GM19395 (cell line): ENCODE measurements around the gene TNFSF4.

Source experiments
- ATAC-seq: cut with Tn5 transposase; IDR thresholded peaks from one replicate; pipeline ENCODE4 v1.9.1; 2021; ENCODE audit warnings: mild to moderate bottlenecking, moderate library complexity; ENCODE audit not compliant: unreplicated experiment

Gene TNFSF4

GRCh38 chr1:173212952-173213491 is 5.9 kb upstream of the TNFSF4 start:
- ATAC-seq = peak; percentile 87

- no peak for ATAC-seq
These were observed 3.6 kb upstream of the TNFSF4 start for GRCh38 chr1:173210716-173211231.

- no peak for ATAC-seq
These were observed 3.2 kb upstream of the TNFSF4 start for GRCh38 chr1:173210283-173210682.

- ATAC-seq = no peak
These were observed 1.7 kb upstream of the TNFSF4 start for GRCh38 chr1:173208868-173209267.

- ATAC-seq = no peak
These were observed 1.0 kb upstream of the TNFSF4 start for GRCh38 chr1:173208146-173208545.

- peak; percentile 52 for ATAC-seq
These were observed 1.7 kb downstream of the TNFSF4 start for GRCh38 chr1:173205146-173206051.

- ATAC-seq = no peak
These were observed 2.4 kb downstream of the TNFSF4 start for GRCh38 chr1:173204693-173205092.

GRCh38 chr1:173202424-173203145 is 4.5 kb downstream of the TNFSF4 start:
- no peak for ATAC-seq

GRCh38 chr1:173201969-173202368 is 5.2 kb downstream of the TNFSF4 start:
- ATAC-seq = no peak

GRCh38 chr1:173195596-173196088 is 11.5 kb downstream of the TNFSF4 start:
- ATAC-seq = peak; percentile 84

- no peak for ATAC-seq
These were observed 13.5 kb downstream of the TNFSF4 start for GRCh38 chr1:173193639-173194038.

- ATAC-seq = no peak
These were observed 16.0 kb downstream of the TNFSF4 start for GRCh38 chr1:173191011-173191705.

GRCh38 chr1:173190101-173190936 is 16.8 kb downstream of the TNFSF4 start:
- ATAC-seq = no peak

- no peak for ATAC-seq
These were observed 19.4 kb downstream of the TNFSF4 start for GRCh38 chr1:173187671-173188237.

GRCh38 chr1:173181791-173182190 is 25.3 kb downstream of the TNFSF4 start:
- ATAC-seq = no peak

- no peak for ATAC-seq
These were observed 30.9 kb downstream of the TNFSF4 start for GRCh38 chr1:173176246-173176645.

GRCh38 chr1:173175514-173176145 is 31.5 kb downstream of the TNFSF4 start:
- ATAC-seq = no peak

- no peak for ATAC-seq
These were observed 33.7 kb downstream of the TNFSF4 start for GRCh38 chr1:173173388-173173787.

- ATAC-seq = no peak
These were observed 36.0 kb downstream of the TNFSF4 start for GRCh38 chr1:173171152-173171551.
